Choroid plexus epithelial cell (primary cell): ENCODE measurements around the gene GFRA4.

ENCODE experiments used
- DNase-seq: peaks from one replicate; pipeline ENCODE4 v3.0.0-alpha.2; 2010; ENCODE audit warnings: low read depth
- H3K4me3 ChIP-seq: 2 replicates; pipeline ENCODE4 v1.5.1; 2011; ENCODE audit warnings: low read depth, mild to moderate bottlenecking, control low read depth, low read length, moderate library complexity
- TF ChIP-seq, protein P1 (sequence below): conservative IDR thresholded peaks from 2 replicates; pipeline ENCODE4 v1.5.1; 2011; ENCODE audit warnings: low read depth, mild to moderate bottlenecking, control low read depth, inconsistent platforms, low read length, moderate library complexity

The GFRA4 gene

DNA sequence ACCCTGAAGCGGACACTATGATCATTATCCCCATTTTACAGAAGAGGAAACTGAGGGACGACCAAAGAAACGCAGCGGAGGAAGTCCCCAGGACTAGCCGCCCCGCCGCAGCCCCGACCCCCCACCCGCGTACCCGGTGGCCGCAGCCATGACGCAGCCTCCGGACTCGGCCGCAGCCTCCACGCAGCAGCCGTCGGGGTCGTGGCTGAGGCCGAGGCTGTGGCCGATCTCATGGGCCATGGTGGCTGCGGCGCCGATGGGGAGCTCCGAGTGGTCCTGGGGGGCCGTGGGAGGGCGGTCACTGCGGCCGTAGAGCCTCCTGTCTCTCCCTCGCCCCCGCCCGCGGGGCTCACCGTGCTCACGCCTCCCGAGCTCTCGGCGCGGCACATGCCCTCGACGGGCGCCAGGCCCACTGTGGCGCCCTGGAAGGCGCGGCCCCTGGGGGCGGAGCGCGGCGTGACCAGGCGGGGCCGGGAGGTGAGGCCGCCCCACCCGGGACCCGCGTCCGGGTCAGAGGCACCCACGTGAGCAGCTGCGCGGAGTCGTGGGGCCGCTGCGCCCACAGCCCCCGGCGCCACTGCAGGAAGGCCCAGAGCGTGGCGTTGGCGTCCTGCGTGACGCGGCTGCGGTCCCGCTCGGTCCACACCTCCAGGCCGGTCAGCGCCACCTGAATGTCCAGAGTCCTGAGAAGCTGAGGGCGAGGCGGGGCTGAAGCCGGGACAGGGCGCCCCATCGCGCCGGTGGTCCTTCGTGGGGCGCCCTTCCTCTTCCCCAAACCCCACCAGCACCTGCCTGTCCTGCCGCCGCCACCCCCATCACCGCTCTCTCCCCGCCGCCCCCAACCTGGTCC, 10.2 kb upstream of the GFRA4 start:
- TF ChIP-seq, protein P1, sequence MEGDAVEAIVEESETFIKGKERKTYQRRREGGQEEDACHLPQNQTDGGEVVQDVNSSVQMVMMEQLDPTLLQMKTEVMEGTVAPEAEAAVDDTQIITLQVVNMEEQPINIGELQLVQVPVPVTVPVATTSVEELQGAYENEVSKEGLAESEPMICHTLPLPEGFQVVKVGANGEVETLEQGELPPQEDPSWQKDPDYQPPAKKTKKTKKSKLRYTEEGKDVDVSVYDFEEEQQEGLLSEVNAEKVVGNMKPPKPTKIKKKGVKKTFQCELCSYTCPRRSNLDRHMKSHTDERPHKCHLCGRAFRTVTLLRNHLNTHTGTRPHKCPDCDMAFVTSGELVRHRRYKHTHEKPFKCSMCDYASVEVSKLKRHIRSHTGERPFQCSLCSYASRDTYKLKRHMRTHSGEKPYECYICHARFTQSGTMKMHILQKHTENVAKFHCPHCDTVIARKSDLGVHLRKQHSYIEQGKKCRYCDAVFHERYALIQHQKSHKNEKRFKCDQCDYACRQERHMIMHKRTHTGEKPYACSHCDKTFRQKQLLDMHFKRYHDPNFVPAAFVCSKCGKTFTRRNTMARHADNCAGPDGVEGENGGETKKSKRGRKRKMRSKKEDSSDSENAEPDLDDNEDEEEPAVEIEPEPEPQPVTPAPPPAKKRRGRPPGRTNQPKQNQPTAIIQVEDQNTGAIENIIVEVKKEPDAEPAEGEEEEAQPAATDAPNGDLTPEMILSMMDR, result no peak
- no peak for DNase-seq
- no peak overlapping the region for H3K4me3 ChIP-seq

DNA sequence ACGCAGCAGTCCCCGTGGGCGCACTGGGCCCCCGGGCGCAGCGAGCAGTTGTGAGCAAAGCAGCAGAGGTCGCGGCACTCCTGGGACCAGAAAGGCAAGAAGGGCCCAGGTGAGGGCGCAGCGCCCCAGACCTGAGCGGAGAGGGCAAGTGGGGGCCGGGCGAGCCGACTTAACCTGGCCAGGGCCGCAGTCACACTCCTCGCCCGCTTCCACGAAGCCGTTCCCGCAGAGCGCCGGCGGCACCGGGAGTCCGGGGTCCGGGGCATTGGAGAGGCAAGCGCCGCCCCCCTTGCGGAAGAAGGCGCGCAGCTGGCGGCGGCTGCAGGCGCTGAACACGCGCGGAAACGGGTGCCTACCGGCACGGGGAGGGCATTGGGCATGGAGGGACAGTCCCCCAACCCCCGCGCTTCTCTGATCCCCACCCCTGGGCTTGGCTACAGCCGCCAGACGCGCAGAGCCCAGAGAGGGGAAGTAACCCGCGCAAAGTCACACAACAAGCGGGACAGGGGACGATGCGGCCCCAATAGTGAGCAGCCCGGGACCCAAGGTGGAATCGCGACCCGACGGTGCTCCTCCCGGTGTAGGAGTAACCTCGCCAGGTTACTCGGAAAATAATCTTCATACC, 9.5 kb upstream of the GFRA4 start:
- no peak overlapping the region for H3K4me3 ChIP-seq
- TF ChIP-seq, protein P1, result no peak
- no peak for DNase-seq

- no peak overlapping the region for H3K4me3 ChIP-seq
- TF ChIP-seq, protein P1, result no peak
Measured at GRCh38 chr20:3671986-3672546, 8.9 kb upstream of the GFRA4 start.

GRCh38 chr20:3670945-3671344, 7.7 kb upstream of the GFRA4 start:
- H3K4me3 ChIP-seq, result no peak overlapping the region
- TF ChIP-seq, protein P1, result no peak
- DNase-seq, result no peak

More at GRCh38 chr20:3671986-3672546, 8.9 kb upstream of the GFRA4 start:
- DNase-seq, result no peak

DNA sequence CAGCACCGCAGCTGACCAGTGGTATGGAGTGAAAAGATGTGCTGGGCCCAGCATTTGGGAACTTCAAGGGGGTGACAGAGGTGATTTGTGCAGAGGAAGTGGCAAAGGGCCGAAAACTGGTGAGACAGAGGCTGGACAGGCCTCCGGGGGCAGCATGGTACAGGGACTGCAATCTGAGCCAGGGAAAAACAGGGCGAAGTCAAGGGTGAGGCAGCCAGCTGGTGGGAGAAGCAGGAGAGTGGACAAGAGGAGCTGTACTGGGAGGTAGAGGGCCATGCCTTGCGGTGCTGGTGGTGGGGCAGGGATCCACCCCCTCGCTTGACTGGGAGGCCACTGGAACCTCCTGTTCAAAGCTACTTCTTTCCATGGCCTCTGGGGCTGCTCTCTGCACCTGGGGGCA, 7.3 kb upstream of the GFRA4 start:
- H3K4me3 ChIP-seq, result no peak overlapping the region
- no peak for DNase-seq
- TF ChIP-seq, protein P1, result peak; percentile 25

DNA sequence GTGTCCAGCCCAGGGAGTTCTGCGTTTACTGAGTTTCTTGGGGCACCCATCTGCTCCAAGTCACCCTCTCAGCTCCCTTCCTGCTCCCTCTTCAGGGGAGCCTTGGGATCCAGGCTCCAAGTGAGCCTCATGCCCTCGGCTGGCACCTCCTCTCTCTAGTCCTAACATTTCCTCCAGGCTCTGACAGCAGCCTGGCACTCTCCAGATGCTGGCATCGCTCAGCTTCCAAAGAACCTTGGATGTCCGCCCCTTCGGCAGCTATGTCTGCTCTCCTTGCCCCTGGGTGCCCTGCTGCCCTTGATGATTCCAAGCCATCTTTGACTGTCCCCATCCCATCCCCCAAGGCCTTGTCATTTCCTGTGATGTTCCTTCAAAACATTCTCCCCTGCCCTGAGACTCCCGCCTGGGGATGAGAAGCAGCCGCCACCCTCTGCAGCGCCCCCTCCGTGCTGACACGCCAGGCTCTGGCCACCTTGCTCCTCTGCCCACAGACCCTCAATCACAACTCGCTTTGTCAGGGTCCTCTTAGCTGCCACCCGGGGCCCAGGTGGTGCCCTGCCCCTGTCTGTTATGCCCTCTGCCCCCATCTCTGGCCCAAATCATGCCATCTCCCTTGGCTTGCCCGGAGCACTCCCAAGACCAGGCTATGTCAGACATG, 6.6 kb upstream of the GFRA4 start:
- no peak for DNase-seq

More for the DNA sequence above, 6.6 kb upstream of the GFRA4 start:
- no peak overlapping the region for H3K4me3 ChIP-seq
- TF ChIP-seq, protein P1, result no peak
